HG02840 (cell line): ENCODE results near the gene ASXL1.
"Not testable (repeated sequence)": the region's sequence is repeated elsewhere in the genome, so short reads cannot be mapped to it uniquely, and the experiment has no call there.

Source experiments
- ATAC-seq: cut with Tn5 transposase; IDR thresholded peaks from one replicate; pipeline ENCODE4 v1.9.1; 2021; ENCODE audit warnings: mild to moderate bottlenecking, moderate library complexity, moderate number of reproducible peaks; ENCODE audit not compliant: unreplicated experiment, low FRiP score

Gene ASXL1

GRCh38 chr20:32397567-32398084 lies 39.5 kb downstream of the ASXL1 start:
- ATAC-seq = no peak

- ATAC-seq = no peak
These were observed 42.3 kb downstream of the ASXL1 start for GRCh38 chr20:32400476-32400875.

- ATAC-seq = no peak
These were observed 45.9 kb downstream of the ASXL1 start for GRCh38 chr20:32404017-32404416.

DNA sequence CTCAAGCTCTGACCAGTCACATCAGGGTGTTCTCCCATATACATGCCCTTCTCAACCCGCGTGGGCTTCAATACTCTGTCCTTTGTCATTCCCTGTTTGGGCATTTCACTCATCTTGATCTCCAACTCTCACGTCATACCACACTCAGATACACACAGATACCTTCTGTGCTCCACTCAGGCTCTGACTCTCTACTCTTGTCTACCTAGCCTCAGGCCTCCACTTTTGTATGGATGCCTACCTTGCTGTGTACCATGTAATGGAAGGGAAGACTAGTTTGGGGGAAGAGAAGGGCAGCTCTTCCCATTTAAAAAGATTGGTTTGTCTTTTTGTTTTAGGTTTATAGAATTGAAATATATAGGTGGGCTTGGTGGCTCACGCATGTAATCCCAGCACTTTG lies 48.6 kb downstream of the ASXL1 start:
- ATAC-seq = no peak

- ATAC-seq = not testable (repeated sequence)
These were observed 49.1 kb downstream of the ASXL1 start for GRCh38 chr20:32407131-32407750.

DNA sequence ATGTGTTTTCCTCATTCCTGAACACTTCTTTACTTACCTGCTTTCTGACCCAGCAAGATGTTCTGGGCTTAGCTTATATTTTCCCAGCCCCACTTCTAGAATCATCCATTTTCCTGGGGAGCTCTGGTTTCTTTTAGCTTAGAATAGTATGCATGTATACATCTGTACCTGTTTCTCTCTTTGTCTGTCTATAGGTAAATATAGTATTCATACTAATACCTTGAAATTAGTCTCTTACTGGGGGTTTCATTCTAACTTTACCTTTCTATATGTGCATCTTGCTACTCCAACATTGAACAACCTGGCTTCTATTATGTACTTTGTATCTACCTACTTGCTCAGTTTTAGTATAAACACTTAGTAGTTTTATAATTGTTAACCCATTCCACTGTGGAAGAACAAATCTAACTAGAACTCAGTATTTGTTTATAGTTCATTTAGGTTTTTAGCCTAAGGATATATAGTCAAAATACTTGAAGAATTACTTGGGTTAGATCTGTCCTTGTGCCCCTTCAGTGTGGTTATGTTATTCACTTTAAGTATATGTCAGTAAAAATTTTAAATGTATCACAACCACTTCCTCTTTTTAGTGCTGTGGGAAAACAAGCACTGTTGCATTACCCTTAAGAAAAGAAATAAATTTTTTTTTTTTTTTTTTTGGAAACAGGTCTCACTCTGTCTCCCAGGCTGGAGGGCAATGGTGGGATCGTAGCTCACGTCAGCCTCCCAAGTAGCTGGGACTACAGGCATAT lies 54.0 kb downstream of the ASXL1 start:
- ATAC-seq = no peak

GRCh38 chr20:32415494-32415893 lies 57.4 kb downstream of the ASXL1 start:
- ATAC-seq = no peak

- ATAC-seq = no peak
These were observed 58.1 kb downstream of the ASXL1 start for GRCh38 chr20:32416206-32416605.

DNA sequence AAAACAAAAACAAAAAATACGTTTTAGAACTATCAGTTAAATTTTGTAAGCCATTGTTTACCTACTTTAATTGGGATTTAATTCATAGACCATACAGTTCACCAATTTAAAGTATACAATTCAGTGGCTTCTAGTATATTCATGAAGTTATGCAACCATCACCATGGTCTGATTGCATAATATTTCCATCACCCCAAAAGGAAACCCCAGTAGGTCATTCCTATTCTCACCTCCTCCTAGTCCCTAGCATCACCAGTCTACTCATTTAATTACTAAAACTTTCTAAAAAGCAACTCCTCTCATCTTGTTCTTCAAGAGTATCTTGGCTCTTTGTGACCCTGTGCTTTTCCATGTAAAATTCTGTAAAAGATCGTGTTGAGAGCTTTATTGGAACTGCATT lies 60.2 kb downstream of the ASXL1 start:
- no peak for ATAC-seq

DNA sequence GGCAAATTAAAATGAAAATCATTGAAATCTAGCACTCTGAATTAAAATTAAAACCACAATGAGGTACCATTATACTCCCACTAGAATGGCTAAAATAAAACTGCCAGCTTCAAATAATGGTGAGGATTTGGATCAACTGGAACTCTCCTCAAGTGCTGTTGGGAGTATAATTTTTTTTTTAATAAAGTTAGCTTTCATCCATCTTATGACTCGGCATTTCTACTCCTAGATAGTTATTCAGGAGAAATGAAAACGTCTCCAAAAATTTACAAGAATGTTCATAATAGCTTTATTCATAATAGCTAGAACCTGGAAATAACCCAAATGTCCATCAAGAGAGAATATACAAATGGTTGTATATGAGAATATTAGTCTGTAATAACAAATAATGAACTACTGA lies 63.2 kb downstream of the ASXL1 start:
- ATAC-seq = no peak

DNA sequence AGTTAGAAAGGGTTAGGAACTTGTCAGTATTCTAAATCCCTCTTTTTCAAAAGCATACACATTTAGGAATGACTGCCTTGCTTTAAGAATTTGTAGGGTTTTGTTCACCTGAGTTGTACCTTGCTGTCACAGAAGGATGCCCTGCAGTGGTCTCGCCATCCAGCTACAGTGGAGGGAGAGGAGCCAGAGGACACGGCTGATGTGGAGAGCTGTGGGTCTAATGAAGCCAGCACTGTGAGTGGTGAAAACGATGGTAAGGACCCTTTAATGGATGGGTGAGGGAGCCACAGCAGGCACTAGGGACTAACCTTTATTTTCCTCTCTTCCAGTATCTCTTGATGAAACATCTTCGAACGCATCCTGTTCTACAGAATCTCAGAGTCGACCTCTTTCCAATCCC lies 69.9 kb downstream of the ASXL1 start:
- ATAC-seq = no peak

- no peak for ATAC-seq
These were observed 71.2 kb downstream of the ASXL1 start for GRCh38 chr20:32429343-32429742.

GRCh38 chr20:32429745-32430360 lies 71.7 kb downstream of the ASXL1 start:
- ATAC-seq = no peak

DNA sequence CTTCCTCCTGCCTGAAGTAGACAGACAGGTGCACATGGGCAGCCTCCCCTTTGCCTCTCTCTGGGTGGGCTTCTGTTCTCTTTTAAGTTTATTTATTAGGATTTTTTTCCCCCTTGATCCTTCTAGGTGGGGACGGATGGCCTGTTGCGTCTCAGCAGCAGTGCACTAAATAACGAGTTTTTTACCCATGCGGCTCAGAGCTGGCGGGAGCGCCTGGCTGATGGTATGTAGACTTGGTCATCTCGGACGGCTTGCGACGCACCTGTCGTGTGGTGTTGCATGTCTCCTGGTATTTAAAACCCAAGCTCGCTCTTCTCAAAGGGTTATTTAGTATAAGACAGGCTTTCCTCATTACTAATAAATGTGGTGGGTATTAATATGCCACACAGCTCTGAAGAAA lies 73.3 kb downstream of the ASXL1 start:
- ATAC-seq = no peak

- ATAC-seq = no peak
These were observed 74.1 kb downstream of the ASXL1 start for GRCh38 chr20:32432277-32432676.

DNA sequence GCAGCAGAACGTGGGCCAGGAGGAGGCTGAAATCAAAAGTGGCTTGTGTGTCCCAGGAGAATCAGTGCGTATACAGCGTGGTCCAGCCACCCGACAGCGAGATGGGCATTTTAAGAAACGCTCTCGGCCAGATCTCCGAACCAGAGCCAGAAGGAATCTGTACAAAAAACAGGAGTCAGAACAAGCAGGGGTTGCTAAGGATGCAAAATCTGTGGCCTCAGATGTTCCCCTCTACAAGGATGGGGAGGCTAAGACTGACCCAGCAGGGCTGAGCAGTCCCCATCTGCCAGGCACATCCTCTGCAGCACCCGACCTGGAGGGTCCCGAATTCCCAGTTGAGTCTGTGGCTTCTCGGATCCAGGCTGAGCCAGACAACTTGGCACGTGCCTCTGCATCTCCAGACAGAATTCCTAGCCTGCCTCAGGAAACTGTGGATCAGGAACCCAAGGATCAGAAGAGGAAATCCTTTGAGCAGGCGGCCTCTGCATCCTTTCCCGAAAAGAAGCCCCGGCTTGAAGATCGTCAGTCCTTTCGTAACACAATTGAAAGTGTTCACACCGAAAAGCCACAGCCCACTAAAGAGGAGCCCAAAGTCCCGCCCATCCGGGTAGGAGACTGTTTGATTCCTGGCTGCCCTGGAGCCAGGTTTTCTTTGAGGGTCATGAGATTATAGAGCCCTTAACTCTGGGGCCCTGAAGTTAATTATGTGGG lies 75.3 kb downstream of the ASXL1 start:
- ATAC-seq = no peak

- no peak for ATAC-seq
These were observed 76.3 kb downstream of the ASXL1 start for GRCh38 chr20:32434434-32434833.

DNA sequence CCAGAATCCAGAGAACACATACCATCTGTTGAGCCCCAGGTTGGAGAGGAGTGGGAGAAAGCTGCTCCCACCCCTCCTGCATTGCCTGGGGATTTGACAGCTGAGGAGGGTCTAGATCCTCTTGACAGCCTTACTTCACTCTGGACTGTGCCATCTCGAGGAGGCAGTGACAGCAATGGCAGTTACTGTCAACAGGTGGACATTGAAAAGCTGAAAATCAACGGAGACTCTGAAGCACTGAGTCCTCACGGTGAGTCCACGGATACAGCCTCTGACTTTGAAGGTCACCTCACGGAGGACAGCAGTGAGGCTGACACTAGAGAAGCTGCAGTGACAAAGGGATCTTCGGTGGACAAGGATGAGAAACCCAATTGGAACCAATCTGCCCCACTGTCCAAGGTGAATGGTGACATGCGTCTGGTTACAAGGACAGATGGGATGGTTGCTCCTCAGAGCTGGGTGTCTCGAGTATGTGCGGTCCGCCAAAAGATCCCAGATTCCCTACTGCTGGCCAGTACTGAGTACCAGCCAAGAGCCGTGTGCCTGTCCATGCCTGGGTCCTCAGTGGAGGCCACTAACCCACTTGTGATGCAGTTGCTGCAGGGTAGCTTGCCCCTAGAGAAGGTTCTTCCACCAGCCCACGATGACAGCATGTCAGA lies 77.4 kb downstream of the ASXL1 start:
- ATAC-seq = no peak

DNA sequence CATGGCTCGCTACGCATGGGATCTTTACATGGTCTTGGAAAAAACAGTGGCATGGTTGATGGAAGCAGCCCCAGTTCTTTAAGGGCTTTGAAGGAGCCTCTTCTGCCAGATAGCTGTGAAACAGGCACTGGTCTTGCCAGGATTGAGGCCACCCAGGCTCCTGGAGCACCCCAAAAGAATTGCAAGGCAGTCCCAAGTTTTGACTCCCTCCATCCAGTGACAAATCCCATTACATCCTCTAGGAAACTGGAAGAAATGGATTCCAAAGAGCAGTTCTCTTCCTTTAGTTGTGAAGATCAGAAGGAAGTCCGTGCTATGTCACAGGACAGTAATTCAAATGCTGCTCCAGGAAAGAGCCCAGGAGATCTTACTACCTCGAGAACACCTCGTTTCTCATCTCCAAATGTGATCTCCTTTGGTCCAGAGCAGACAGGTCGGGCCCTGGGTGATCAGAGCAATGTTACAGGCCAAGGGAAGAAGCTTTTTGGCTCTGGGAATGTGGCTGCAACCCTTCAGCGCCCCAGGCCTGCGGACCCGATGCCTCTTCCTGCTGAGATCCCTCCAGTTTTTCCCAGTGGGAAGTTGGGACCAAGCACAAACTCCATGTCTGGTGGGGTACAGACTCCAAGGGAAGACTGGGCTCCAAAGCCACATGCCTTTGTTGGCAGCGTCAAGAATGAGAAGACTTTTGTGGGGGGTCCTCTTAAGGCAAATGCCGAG lies 78.2 kb downstream of the ASXL1 start:
- no peak for ATAC-seq

DNA sequence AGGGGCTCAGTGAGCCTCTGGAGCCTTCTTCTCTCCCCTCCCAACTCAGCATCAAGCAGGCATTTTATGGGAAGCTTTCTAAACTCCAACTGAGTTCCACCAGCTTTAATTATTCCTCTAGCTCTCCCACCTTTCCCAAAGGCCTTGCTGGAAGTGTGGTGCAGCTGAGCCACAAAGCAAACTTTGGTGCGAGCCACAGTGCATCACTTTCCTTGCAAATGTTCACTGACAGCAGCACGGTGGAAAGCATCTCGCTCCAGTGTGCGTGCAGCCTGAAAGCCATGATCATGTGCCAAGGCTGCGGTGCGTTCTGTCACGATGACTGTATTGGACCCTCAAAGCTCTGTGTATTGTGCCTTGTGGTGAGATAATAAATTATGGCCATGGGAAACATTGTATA lies 78.8 kb downstream of the ASXL1 start:
- no peak for ATAC-seq
